Testis (tissue), 3 donors: ENCODE results near the gene ANKRD12. TPM values are rescaled to one million over a fixed set of nuclear protein-coding genes. Genes with fewer than 3 reads are reported as not detected.

Experiments used
- DNase-seq: peaks from one replicate; pipeline ENCODE4 v3.0.0-alpha.2; 2019
- H3K27ac ChIP-seq, 2 donors: fragments of 200-600 bp; sonication (generic); one replicate each; pipeline ENCODE4 v1.5.1; 2019
- H3K27me3 ChIP-seq: fragments of 200-600 bp; sonication (generic); one replicate; pipeline ENCODE4 v1.5.1; 2019
- H3K36me3 ChIP-seq: fragments of 200-600 bp; sonication (generic); one replicate; pipeline ENCODE4 v1.5.1; 2017; ENCODE audit warnings: low read depth; ENCODE audit errors: missing control alignments
- H3K4me1 ChIP-seq: fragments of 200-600 bp; sonication (generic); one replicate; pipeline ENCODE4 v1.5.1; 2019
- H3K4me3 ChIP-seq, 2 donors: fragments of 200-600 bp; sonication (generic); one replicate each; pipeline ENCODE4 v1.5.1; 2017 to 2019
- H3K9me3 ChIP-seq: fragments of 200-600 bp; sonication (generic); one replicate; pipeline ENCODE4 v1.5.1; 2017
- POLR2A ChIP-seq: fragments of 450-650 bp; IDR thresholded peaks from one replicate; pipeline ENCODE4 v1.6.1; 2017; ENCODE audit warnings: antibody characterized with exemption, mild to moderate bottlenecking, moderate library complexity
- WGBS, 2 donors: methylation state at CpG; one replicate each; pipeline ENCODE4 v1.1.5; 2018; 5-methylcytosine and 5-hydroxymethylcytosine counted together
- intact Hi-C: fragments of 100-400 bp; cut with DNase I; formaldehyde crosslinking; loops from one replicate; pipeline ENCODE4 v1.15.1; 2023; ENCODE audit warnings: low total_unique reads
- polyA plus RNA-seq: library from polyadenylated mRNA; stranded (reverse); fragments of 350-450 nt; fragmentation: Illumina TruSeq; extraction: RNeasy Lipid Tissue Mini Kit (QIAGEN cat#74804); gene quantifications from one replicate; pipeline ENCODE4 v1.2.3, GENCODE V29; 2014; ENCODE audit warnings: low read depth, low replicate concordance; ENCODE audit not compliant: insufficient read depth
- total RNA-seq, 2 donors: library from RNA; depleted of rRNA; stranded (reverse); fragments of >200 nt; gene quantifications; one replicate each; pipeline ENCODE4 v1.2.3, GENCODE V29; 2016
- TF ChIP-seq, protein P1 (sequence below), 3 experiments: fragments of 450-650 bp in 2 of 3; fragments of 200-600 bp in 1 of 3; sonication (generic) in 1 of 3; IDR thresholded peaks; one replicate each; pipeline ENCODE4 v1.5.1; 2016 to 2019; ENCODE audit warnings: antibody characterized with exemption in 3 of 3, mild to moderate bottlenecking in 2 of 3, moderate library complexity in 1 of 3

Gene ANKRD12
- total and polyA plus RNA-seq, 3 donors from 2014 or later: 4.5 to 59.7 (median 58.5) TPM

DNA sequence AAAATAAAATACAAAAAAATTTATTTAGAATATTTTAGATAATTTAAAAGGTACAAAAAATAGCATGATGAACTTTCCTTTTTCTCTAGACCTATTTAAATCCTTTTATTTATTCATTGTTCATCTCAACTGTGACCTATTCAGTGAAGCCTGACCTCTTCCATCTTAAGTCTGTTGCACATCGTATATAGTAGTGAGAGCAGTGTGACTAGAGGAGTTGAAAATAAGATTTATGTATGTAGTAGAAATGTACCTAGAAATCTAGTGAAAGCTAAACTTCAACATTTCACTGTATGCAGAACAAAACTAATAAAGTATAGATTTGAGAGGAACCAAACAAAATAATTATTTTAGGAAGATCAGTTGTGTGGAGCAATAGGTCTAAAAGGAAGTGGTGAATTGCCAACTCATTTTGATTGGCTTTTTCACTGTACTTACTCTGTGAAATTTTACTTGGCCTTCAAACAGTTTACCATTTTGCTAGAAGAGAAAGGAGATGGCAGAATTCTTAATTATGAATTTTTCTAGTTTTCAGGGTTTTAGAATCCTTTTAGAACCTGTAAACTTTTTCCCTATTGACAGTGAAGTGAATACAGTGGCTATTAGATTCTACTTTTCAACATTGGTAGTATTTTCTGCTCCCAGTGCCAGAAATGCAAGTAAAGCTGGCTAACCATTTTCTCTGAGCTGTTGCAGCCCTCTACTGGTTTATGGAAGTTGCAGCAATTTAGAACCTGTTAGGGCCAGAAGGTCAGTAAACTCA lies 11.0 kb downstream of the ANKRD12 start:
- Histone ChIP-seq H3K27ac (no peak overlapping the region), H3K9me3 (no peaks in the 10 kb centered on the region), H3K4me1 (peaks cover 11% of the 10 kb centered on the region), H3K36me3 (no peaks in the 10 kb centered on the region), H3K4me3 (no peak overlapping the region), H3K27me3 (no peaks in the 10 kb centered on the region)
- TF ChIP-seq POLR2A: no peak
- TF ChIP-seq, protein P1, sequence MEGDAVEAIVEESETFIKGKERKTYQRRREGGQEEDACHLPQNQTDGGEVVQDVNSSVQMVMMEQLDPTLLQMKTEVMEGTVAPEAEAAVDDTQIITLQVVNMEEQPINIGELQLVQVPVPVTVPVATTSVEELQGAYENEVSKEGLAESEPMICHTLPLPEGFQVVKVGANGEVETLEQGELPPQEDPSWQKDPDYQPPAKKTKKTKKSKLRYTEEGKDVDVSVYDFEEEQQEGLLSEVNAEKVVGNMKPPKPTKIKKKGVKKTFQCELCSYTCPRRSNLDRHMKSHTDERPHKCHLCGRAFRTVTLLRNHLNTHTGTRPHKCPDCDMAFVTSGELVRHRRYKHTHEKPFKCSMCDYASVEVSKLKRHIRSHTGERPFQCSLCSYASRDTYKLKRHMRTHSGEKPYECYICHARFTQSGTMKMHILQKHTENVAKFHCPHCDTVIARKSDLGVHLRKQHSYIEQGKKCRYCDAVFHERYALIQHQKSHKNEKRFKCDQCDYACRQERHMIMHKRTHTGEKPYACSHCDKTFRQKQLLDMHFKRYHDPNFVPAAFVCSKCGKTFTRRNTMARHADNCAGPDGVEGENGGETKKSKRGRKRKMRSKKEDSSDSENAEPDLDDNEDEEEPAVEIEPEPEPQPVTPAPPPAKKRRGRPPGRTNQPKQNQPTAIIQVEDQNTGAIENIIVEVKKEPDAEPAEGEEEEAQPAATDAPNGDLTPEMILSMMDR (IDR thresholded peaks at IDR 0.05): peak; percentile 23 to 56 (median 39)
- DNase-seq: peak; percentile 39
- intact Hi-C loops: no loop called here
- WGBS, 2 donors: 22 to 55% methylated on average over 1 of the region's 1 CpG

DNA sequence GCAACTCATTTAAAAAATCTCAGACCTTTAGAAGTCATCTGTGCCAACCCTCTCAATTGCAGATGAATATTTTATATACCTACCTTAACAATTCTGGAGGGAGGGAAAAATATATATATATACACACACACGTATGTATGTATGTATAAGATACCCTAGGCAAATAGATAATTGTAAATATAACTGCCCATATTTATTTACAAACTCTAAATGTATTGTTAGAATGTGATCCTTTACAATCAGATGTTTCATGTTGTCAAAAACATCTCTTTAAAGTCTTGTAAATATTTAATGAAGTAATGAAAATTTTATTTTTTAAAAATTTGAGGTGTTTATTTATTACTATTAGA lies 11.6 kb downstream of the ANKRD12 start:
- intact Hi-C loops: no loop called here
- H3K4me1 ChIP-seq: peaks cover 11% of the 10 kb centered on the region

DNA sequence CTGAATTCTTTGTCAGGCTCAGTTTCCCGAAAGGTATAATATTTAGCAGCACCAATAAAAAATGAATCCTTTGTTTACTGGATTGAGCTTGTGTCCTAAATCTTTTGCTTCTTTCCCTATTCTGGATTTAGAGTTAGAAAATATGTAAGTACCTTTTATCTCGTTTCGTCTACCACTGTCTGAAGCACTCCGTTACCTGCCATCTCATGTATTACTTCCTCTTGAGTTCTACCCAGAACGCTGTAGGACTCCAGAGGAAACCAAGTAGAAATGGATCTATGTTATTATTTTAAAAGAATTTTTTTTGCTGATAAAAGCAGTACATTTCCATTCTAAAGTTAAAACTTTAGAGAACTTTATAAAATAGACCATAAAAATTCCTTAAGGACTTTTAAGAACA lies 13.5 kb downstream of the ANKRD12 start:
- H3K4me1 ChIP-seq: peaks cover 11% of the 10 kb centered on the region
- intact Hi-C loops: no loop called here
- WGBS, 2 donors: 76 to 80% methylated on average over 5 of the region's 5 CpGs
- H3K4me3 ChIP-seq: no peak overlapping the region
- TF ChIP-seq, protein P1 (IDR thresholded peaks at IDR 0.05): no peak
- no peak for TF ChIP-seq POLR2A
- no peaks in the 10 kb centered on the region for H3K27me3 ChIP-seq
- no peak overlapping the region for H3K27ac ChIP-seq
- H3K9me3 ChIP-seq: no peaks in the 10 kb centered on the region
- H3K36me3 ChIP-seq: no peaks in the 10 kb centered on the region
- no peak for DNase-seq

More for the DNA sequence above, 11.6 kb downstream of the ANKRD12 start:
- no peaks in the 10 kb centered on the region for H3K36me3 ChIP-seq
- TF ChIP-seq, protein P1 (IDR thresholded peaks at IDR 0.05): no peak
- no peak for TF ChIP-seq POLR2A
- no peak for DNase-seq
- H3K27ac ChIP-seq: no peak overlapping the region
- no peak overlapping the region for H3K4me3 ChIP-seq
- WGBS, 2 donors: 52 to 78% methylated on average over 1 of the region's 1 CpG
- H3K27me3 ChIP-seq: no peaks in the 10 kb centered on the region
- no peaks in the 10 kb centered on the region for H3K9me3 ChIP-seq

DNA sequence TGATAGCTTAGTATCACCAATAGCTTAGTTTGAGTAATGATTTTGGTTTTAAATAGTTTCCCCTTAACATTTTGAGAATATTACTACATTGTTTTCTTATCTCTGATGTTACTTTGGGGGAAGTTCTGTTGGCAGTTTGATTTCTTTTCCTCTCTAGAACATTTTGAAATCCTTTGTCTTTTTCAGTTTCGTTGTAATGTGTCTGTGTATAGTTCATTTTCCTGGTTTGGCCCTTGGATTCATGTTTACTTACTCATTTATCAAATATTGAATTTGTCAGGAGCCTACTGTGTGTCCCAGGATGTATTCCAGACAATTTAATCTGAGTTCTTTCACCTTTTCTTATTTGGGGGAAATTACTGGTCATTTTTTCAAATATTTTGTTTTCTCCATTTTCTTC lies 16.7 kb downstream of the ANKRD12 start:
- 35 to 50% methylated on average over 1 of the region's 1 CpG for WGBS, 2 donors
- Histone ChIP-seq H3K27ac (no peak overlapping the region), H3K27me3 (no peaks in the 10 kb centered on the region), H3K4me1 (peaks cover 4% of the 10 kb centered on the region), H3K4me3 (no peak overlapping the region), H3K9me3 (no peaks in the 10 kb centered on the region), H3K36me3 (no peaks in the 10 kb centered on the region)
- DNase-seq: no peak
- intact Hi-C loops: no loop called here
- no peak for TF ChIP-seq POLR2A
- TF ChIP-seq, protein P1 (IDR thresholded peaks at IDR 0.05): no peak
